K562 (cell line): Measurements from ENCODE around the gene ZBTB20. TPM values are rescaled to one million over a fixed set of nuclear protein-coding genes. Genes with fewer than 3 reads are reported as not detected.

Source experiments
- ATAC-seq: fragments of 200-7000 bp; cut with Tn5 transposase; 3 replicates; pipeline ENCODE4 v1.9.1; 2020; ENCODE audit warnings: moderate library complexity
- BruUV-seq: library from RNA; stranded (reverse); fragments of 400-500 nt; replicated peaks from 2 replicates; lab custom pipeline; 2021; lab: Mats Ljungman, UMichigan
- CTCF ChIA-PET: fragments of 300-600 bp; formaldehyde crosslinking; extraction: SDS; loops from one replicate; lab custom pipeline; 2021; ENCODE audit warnings: low intra/inter-chr PET ratio; lab: Yijun Ruan, JAX
- POLR2A ChIA-PET: fragments of 300-600, 350-650 bp; sonication (Branson Sonifier 250); formaldehyde crosslinking; extraction: SDS; loops from one replicate; lab custom pipeline; 2021; ENCODE audit warnings: antibody characterized with exemption, inconsistent platforms; lab: Yijun Ruan, JAX
- DNase-seq, 4 experiments: peaks; one replicate each; pipeline versions ENCODE4 v3.0.0 to v3.0.0-alpha.2; 2011 to 2018; ENCODE audit warnings: low spot score in 3 of 4, mixed read lengths in 3 of 4; ENCODE audit errors: extremely low read depth in 1 of 4
- FAIRE-seq: peaks from 2 replicates; lab custom pipeline; 2011; peaks lifted over from hg19 to GRCh38; lab: Jason Lieb, UNC
- H2AFZ ChIP-seq: 2 replicates; pipeline ENCODE4 v1.6.0; 2011; ENCODE audit warnings: low read depth, low read length, control low read depth, inconsistent platforms
- H3K27ac ChIP-seq: fragments of 200-600 bp; 3 replicates; pipeline ENCODE4 v1.8.0; 2011; ENCODE audit warnings: low read depth, mild to moderate bottlenecking, control low read depth, inconsistent platforms, low read length, moderate library complexity, mixed read lengths; ENCODE audit errors: extremely low read depth
- H3K27me3 ChIP-seq, 2 experiments: fragments of 300-600 bp in 1 of 2; 2 replicates in 1 of 2; 3 replicates in 1 of 2; pipeline versions ENCODE4 v1.6.0 to v1.8.0; 2011; ENCODE audit warnings: inconsistent platforms in 2 of 2, low read length in 2 of 2, mild to moderate bottlenecking in 1 of 2, mixed read lengths in 1 of 2, moderate library complexity in 1 of 2; ENCODE audit not compliant: control insufficient read depth in 2 of 2, insufficient read depth in 2 of 2
- H3K36me3 ChIP-seq: fragments of 300-600 bp; 3 replicates; pipeline ENCODE4 v1.8.0; 2011; ENCODE audit warnings: mild to moderate bottlenecking, low read length, inconsistent platforms; ENCODE audit not compliant: control insufficient read depth, insufficient read depth
- H3K4me1 ChIP-seq, 2 experiments: fragments of 200-600 bp in 1 of 2; replicated peaks in 1 of 2; 2 replicates in 1 of 2; 3 replicates in 1 of 2; pipeline versions ENCODE4 v1.5.1 to v1.8.0; 2011; ENCODE audit warnings: inconsistent platforms in 2 of 2, low read length in 2 of 2, mild to moderate bottlenecking in 1 of 2, mixed read lengths in 1 of 2, moderate library complexity in 1 of 2; ENCODE audit not compliant: control insufficient read depth in 2 of 2, insufficient read depth in 2 of 2
- H3K4me2 ChIP-seq: 2 replicates; pipeline ENCODE4 v1.6.1; 2011; ENCODE audit warnings: low read length, control low read depth, inconsistent platforms, mixed read lengths; ENCODE audit not compliant: insufficient read depth
- H3K4me3 ChIP-seq: fragments of 200-600 bp; sonication (generic), shearing (Covaris generic); 2 replicates; pipeline ENCODE4 v1.5.1; 2016; ENCODE audit warnings: control low read depth, inconsistent platforms
- H3K79me2 ChIP-seq: fragments of 200-600 bp; 3 replicates; pipeline ENCODE4 v1.8.0; 2011; ENCODE audit warnings: low read length, inconsistent platforms; ENCODE audit not compliant: control insufficient read depth, insufficient read depth
- H3K9ac ChIP-seq, 2 experiments: 2 replicates each; pipeline versions ENCODE4 v1.6.0 to v1.6.1; 2011; ENCODE audit warnings: low read depth in 2 of 2, low read length in 2 of 2, control low read depth in 1 of 2, inconsistent platforms in 1 of 2, mild to moderate bottlenecking in 1 of 2, mixed read lengths in 1 of 2; ENCODE audit not compliant: insufficient read depth in 1 of 2
- H3K9me1 ChIP-seq: one replicate; pipeline ENCODE4 v1.6.0; 2011; ENCODE audit warnings: inconsistent platforms, mild to moderate bottlenecking, low read length, moderate library complexity; ENCODE audit not compliant: control insufficient read depth, insufficient read depth
- H3K9me3 ChIP-seq: replicated peaks from 2 replicates; pipeline ENCODE4 v1.5.1; 2011; ENCODE audit warnings: low read depth, low read length, inconsistent platforms; ENCODE audit not compliant: control insufficient read depth, insufficient read depth
- H4K20me1 ChIP-seq: replicated peaks from 2 replicates; pipeline ENCODE4 v1.6.1; 2011; ENCODE audit warnings: low read length, inconsistent platforms, mixed read lengths; ENCODE audit not compliant: control insufficient read depth, insufficient read depth
- CREB1 ChIP-seq, 2 experiments: sonication (generic) in 1 of 2; formaldehyde crosslinking in 1 of 2; IDR thresholded peaks; 2 replicates each; pipeline versions ENCODE4 v1.6.1 to v1.8.0; 2012 to 2022; ENCODE audit warnings: inconsistent platforms in 1 of 2, mild to moderate bottlenecking in 1 of 2, missing genetic modification reagents in 1 of 2, moderate library complexity in 1 of 2
- HEY1 ChIP-seq: fragments of 250-450 bp; sonication (Bioruptor Pico); IDR thresholded peaks from 2 replicates; pipeline ENCODE4 v1.5.0; 2020; ENCODE audit warnings: mild to moderate bottlenecking, moderate library complexity, borderline replicate concordance
- HMGN3 ChIP-seq: IDR thresholded peaks from 2 replicates; pipeline ENCODE4 v1.6.1; 2011; ENCODE audit warnings: borderline replicate concordance, low read depth, mild to moderate bottlenecking, mixed read lengths, low read length; ENCODE audit not compliant: insufficient read length; ENCODE audit errors: extremely low read depth
- LCOR ChIP-seq: sonication (generic); formaldehyde crosslinking; IDR thresholded peaks from 2 replicates; pipeline ENCODE4 v1.8.0; 2022; ENCODE audit warnings: mild to moderate bottlenecking, missing genetic modification reagents
- LEF1 ChIP-seq: fragments of 450-650 bp; IDR thresholded peaks from 2 replicates; pipeline ENCODE4 v1.6.1; 2016; ENCODE audit warnings: mild to moderate bottlenecking
- MECOM ChIP-seq: fragments of 250-450 bp; sonication (Bioruptor Pico); IDR thresholded peaks from 2 replicates; pipeline ENCODE4 v1.8.0; 2022; ENCODE audit warnings: inconsistent platforms
- SMARCB1 ChIP-seq: IDR thresholded peaks from 2 replicates; pipeline ENCODE4 v1.6.1; 2011; ENCODE audit warnings: improper control_type of control experiment, low read depth; ENCODE audit not compliant: insufficient read length
- TAL1 ChIP-seq: fragments of 450-650 bp; IDR thresholded peaks from 2 replicates; pipeline ENCODE4 v1.6.1; 2016; ENCODE audit warnings: mild to moderate bottlenecking
- ZNF586 ChIP-seq: fragments of 450-650 bp; formaldehyde crosslinking; conservative IDR thresholded peaks from 2 replicates; pipeline ENCODE4 v1.4.0; 2020; ENCODE audit warnings: mild to moderate bottlenecking, moderate library complexity
- WGBS: fragments of 100-300 bp; shearing (Covaris generic); methylation state at CpG from one replicate; pipeline ENCODE4 v1.1.6; 2016; ENCODE audit warnings: low coverage, mixed read lengths; ENCODE audit not compliant: insufficient coverage; ENCODE audit errors: missing lambda C conversion rate; 5-methylcytosine and 5-hydroxymethylcytosine counted together
- in situ Hi-C: fragments of 300-500 bp; cut with MboI; formaldehyde crosslinking; loops from 4 replicates; pipeline ENCODE4 v1.15.0; 2018; ENCODE audit warnings: inconsistent platforms, mixed read lengths
- intact Hi-C: fragments of 100-400 bp; cut with micrococcal nuclease; formaldehyde crosslinking; loops from 2 replicates; pipeline ENCODE4 v1.14.2; 2022
- polyA plus RNA-seq, 8 experiments: library from polyadenylated mRNA; depleted of rRNA in 4 of 8; stranded (reverse) in 5 of 8; unstranded in 3 of 8; fragments of >200 nt; fragmentation: Nextera tagmentation in 2 of 8; fragmentation: Illumina TruSeq in 1 of 8; extraction: Ambion mirVana in 2 of 8; extraction: Trizol in 1 of 8; gene quantifications; 2 replicates each; pipeline versions ENCODE4 v1.2.1 to v1.2.3, GENCODE V29; 2011 to 2014; ENCODE audit warnings: inconsistent platforms in 1 of 8, missing spikeins in 1 of 8
- total RNA-seq, 7 experiments: library from RNA; depleted of rRNA in 6 of 7; stranded (reverse); fragments of >200 nt in 6 of 7; fragmentation: Illumina TruSeq in 2 of 7; extraction: Trizol in 2 of 7; gene quantifications; 2 replicates each; pipeline versions ENCODE4 v1.2.1 to v1.2.3, GENCODE V29; 2011 to 2021; ENCODE audit warnings: low replicate concordance in 1 of 7
- TF ChIP-seq, protein P1 (sequence below): sonication (generic); formaldehyde crosslinking; IDR thresholded peaks from 2 replicates; pipeline ENCODE4 v1.8.1; 2023; ENCODE audit warnings: mild to moderate bottlenecking, missing genetic modification reagents

ZBTB20 gene
- total and polyA plus RNA-seq, 9 of the 15 experiments (the other 6 are each of a cell fraction or from before 2014, with no cell fraction given) = 0.17 to 1.7 (median 0.45) TPM

DNA sequence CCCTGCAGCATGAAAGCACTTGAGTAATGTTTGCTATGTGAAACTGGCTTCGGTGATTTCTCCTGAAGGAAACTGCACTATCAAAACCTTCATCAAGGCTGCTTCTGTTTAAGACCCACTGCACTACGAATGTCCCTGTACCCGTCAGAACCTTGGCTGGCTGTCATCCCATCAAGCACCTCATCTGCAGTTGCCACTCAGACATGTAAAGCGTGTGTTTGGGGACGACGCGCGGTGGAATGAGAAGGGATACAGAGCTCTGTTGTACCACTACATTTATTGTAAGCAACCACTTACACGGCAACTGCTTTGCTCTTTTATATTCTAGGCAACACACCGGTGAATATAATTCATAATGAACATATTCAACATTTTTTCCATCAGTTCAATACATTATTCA is 705.7 kb downstream of the ZBTB20 start:
- FAIRE-seq = no peak

More for the DNA sequence above, 705.7 kb downstream of the ZBTB20 start:
- TF ChIP-seq MECOM (no peak), HMGN3 (no peak), TAL1 (no peak), ZNF586 (CRISPR knock-in tag) (no peak), CREB1 (IDR thresholded peaks at IDR 0.05) (no peak), CREB1 (CRISPR knock-in tag; IDR thresholded peaks at IDR 0.05) (no peak), SMARCB1 (no peak), LEF1 (no peak), HEY1 (CRISPR knock-in tag) (no peak), LCOR (CRISPR knock-in tag) (no peak)
- TF ChIP-seq, protein P1, sequence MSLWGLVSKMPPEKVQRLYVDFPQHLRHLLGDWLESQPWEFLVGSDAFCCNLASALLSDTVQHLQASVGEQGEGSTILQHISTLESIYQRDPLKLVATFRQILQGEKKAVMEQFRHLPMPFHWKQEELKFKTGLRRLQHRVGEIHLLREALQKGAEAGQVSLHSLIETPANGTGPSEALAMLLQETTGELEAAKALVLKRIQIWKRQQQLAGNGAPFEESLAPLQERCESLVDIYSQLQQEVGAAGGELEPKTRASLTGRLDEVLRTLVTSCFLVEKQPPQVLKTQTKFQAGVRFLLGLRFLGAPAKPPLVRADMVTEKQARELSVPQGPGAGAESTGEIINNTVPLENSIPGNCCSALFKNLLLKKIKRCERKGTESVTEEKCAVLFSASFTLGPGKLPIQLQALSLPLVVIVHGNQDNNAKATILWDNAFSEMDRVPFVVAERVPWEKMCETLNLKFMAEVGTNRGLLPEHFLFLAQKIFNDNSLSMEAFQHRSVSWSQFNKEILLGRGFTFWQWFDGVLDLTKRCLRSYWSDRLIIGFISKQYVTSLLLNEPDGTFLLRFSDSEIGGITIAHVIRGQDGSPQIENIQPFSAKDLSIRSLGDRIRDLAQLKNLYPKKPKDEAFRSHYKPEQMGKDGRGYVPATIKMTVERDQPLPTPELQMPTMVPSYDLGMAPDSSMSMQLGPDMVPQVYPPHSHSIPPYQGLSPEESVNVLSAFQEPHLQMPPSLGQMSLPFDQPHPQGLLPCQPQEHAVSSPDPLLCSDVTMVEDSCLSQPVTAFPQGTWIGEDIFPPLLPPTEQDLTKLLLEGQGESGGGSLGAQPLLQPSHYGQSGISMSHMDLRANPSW (CRISPR knock-in tag) = no peak
- Histone ChIP-seq H3K27ac (no peak overlapping the region), H3K9me3 (no peaks in the 10 kb centered on the region), H3K27me3 (no peaks in the 10 kb centered on the region), H3K4me3 (no peak overlapping the region), H4K20me1 (no peaks in the 10 kb centered on the region), H3K9ac (no peak overlapping the region), H3K79me2 (no peaks in the 10 kb centered on the region), H2AFZ (no peak overlapping the region), H3K4me2 (no peak overlapping the region), H3K9me1 (no peaks in the 10 kb centered on the region), H3K36me3 (no peaks in the 10 kb centered on the region), H3K4me1 (no peaks in the 10 kb centered on the region)
- 9% methylated on average over 7 of the region's 10 CpGs for WGBS
- intact Hi-C loops = no loop called here
- CTCF ChIA-PET = no interaction called here
- DNase-seq (no peak), ATAC-seq (no peak)
- in situ Hi-C loops = no loop called here
- POLR2A ChIA-PET = no interaction called here
- no TSS peak for BruUV-seq
